SK-N-SH treated with all-trans-retinoic acid at 6 μM for 48 hours (cell line): Measurements from ENCODE around the gene BMPR1B.

Source experiments
- ATAC-seq: fragments of 200-7000 bp; cut with Tn5 transposase; 3 replicates; pipeline ENCODE4 v1.9.1; 2020; ENCODE audit warnings: mild to moderate bottlenecking, moderate library complexity
- ARNTL ChIP-seq: fragments of 450-650 bp; formaldehyde crosslinking; IDR thresholded peaks from 2 replicates; pipeline ENCODE4 v1.5.0; 2020; ENCODE audit warnings: low read depth, mild to moderate bottlenecking, moderate library complexity, borderline replicate concordance
- BACH2 ChIP-seq: fragments of 250-450 bp; sonication (Bioruptor Pico); IDR thresholded peaks from 2 replicates; pipeline ENCODE4 v1.9.0; 2021; ENCODE audit warnings: mild to moderate bottlenecking, borderline replicate concordance
- CREB5 ChIP-seq: fragments of 250-450 bp; sonication (Bioruptor Pico); IDR thresholded peaks from 2 replicates; pipeline ENCODE4 v1.5.1; 2020; ENCODE audit warnings: low read depth, mild to moderate bottlenecking, moderate library complexity
- CSDC2 ChIP-seq: fragments of 250-450 bp; sonication (Bioruptor Pico); IDR thresholded peaks from 2 replicates; pipeline ENCODE4 v1.5.0; 2020; ENCODE audit warnings: mild to moderate bottlenecking, moderate library complexity
- CSRNP3 ChIP-seq: fragments of 250-450 bp; sonication (Bioruptor Pico); IDR thresholded peaks from 2 replicates; pipeline ENCODE4 v1.5.1; 2021; ENCODE audit warnings: mild to moderate bottlenecking, moderate library complexity
- ESRRG ChIP-seq: fragments of 250-450 bp; sonication (Bioruptor Pico); IDR thresholded peaks from 2 replicates; pipeline ENCODE4 v1.6.1; 2021; ENCODE audit warnings: mild to moderate bottlenecking
- GLIS3 ChIP-seq: fragments of 250-450 bp; sonication (Bioruptor Pico); IDR thresholded peaks from 2 replicates; pipeline ENCODE4 v1.5.0; 2020; ENCODE audit warnings: mild to moderate bottlenecking, moderate library complexity
- ISL1 ChIP-seq: fragments of 250-450 bp; sonication (Bioruptor Pico); IDR thresholded peaks from 2 replicates; pipeline ENCODE4 v2.1.2; 2022; ENCODE audit warnings: mild to moderate bottlenecking, moderate library complexity
- OSR1 ChIP-seq: fragments of 250-450 bp; sonication (Bioruptor Pico); IDR thresholded peaks from 2 replicates; pipeline ENCODE4 v1.8.0; 2022; ENCODE audit warnings: moderate library complexity, mild to moderate bottlenecking, inconsistent platforms
- PATZ1 ChIP-seq: fragments of 250-450 bp; sonication (Bioruptor Pico); IDR thresholded peaks from 2 replicates; pipeline ENCODE4 v1.8.0; 2020; ENCODE audit warnings: mild to moderate bottlenecking, moderate library complexity, borderline replicate concordance
- POU6F1 ChIP-seq: fragments of 250-450 bp; sonication (Bioruptor Pico); IDR thresholded peaks from 2 replicates; pipeline ENCODE4 v1.8.0; 2021; ENCODE audit warnings: low read depth, mild to moderate bottlenecking, moderate library complexity, borderline replicate concordance
- PPARA ChIP-seq: fragments of 250-450 bp; sonication (Bioruptor Pico); IDR thresholded peaks from 2 replicates; pipeline ENCODE4 v1.5.0; 2020; ENCODE audit warnings: mild to moderate bottlenecking, borderline replicate concordance
- RARB ChIP-seq: fragments of 250-450 bp; sonication (Bioruptor Pico); IDR thresholded peaks from 2 replicates; pipeline ENCODE4 v1.8.0; 2021; ENCODE audit warnings: mild to moderate bottlenecking, moderate library complexity
- SNAI2 ChIP-seq: fragments of 250-450 bp; sonication (Bioruptor Pico); IDR thresholded peaks from 2 replicates; pipeline ENCODE4 v1.5.0; 2020; ENCODE audit warnings: mild to moderate bottlenecking, moderate library complexity
- TCF4 ChIP-seq: fragments of 250-450 bp; sonication (Bioruptor Pico); IDR thresholded peaks from 2 replicates; pipeline ENCODE4 v1.8.0; 2021; ENCODE audit warnings: mild to moderate bottlenecking, moderate library complexity, borderline replicate concordance
- TOX ChIP-seq: fragments of 250-450 bp; sonication (Bioruptor Pico); IDR thresholded peaks from 2 replicates; pipeline ENCODE4 v1.8.0; 2021; ENCODE audit warnings: mild to moderate bottlenecking, moderate library complexity, borderline replicate concordance
- ZC3H10 ChIP-seq: fragments of 250-450 bp; sonication (Bioruptor Pico); IDR thresholded peaks from 2 replicates; pipeline ENCODE4 v1.5.1; 2021; ENCODE audit warnings: mild to moderate bottlenecking, moderate library complexity
- ZFP3 ChIP-seq: fragments of 250-450 bp; sonication (Bioruptor Pico); IDR thresholded peaks from 2 replicates; pipeline ENCODE4 v1.5.0; 2020; ENCODE audit warnings: mild to moderate bottlenecking, moderate library complexity
- ZFP30 ChIP-seq: fragments of 450-650 bp; formaldehyde crosslinking; IDR thresholded peaks from 2 replicates; pipeline ENCODE4 v1.5.0; 2022; ENCODE audit warnings: mild to moderate bottlenecking, moderate library complexity
- ZNF565 ChIP-seq: fragments of 450-650 bp; formaldehyde crosslinking; conservative IDR thresholded peaks from 2 replicates; pipeline ENCODE4 v1.5.0; 2020; ENCODE audit warnings: low read depth, mild to moderate bottlenecking, moderate library complexity
- ZNF70 ChIP-seq: fragments of 450-650 bp; formaldehyde crosslinking; IDR thresholded peaks from 2 replicates; pipeline ENCODE4 v1.5.0; 2020; ENCODE audit warnings: mild to moderate bottlenecking, moderate library complexity
- ZNF8 ChIP-seq: fragments of 450-650 bp; formaldehyde crosslinking; IDR thresholded peaks from 2 replicates; pipeline ENCODE4 v1.5.0; 2020; ENCODE audit warnings: mild to moderate bottlenecking, moderate library complexity
- TF ChIP-seq, protein P1 (sequence below): fragments of 250-450 bp; sonication (Bioruptor Pico); IDR thresholded peaks from 2 replicates; pipeline ENCODE4 v1.5.0; 2020; ENCODE audit warnings: mild to moderate bottlenecking, moderate library complexity

BMPR1B gene

GRCh38 chr4:94766856-94767255 is 9.1 kb downstream of the BMPR1B start:
- TF ChIP-seq TOX: no peak
- TF ChIP-seq ISL1 (CRISPR knock-in tag): no peak
- TF ChIP-seq SNAI2 (CRISPR knock-in tag): no peak
- no peak for TF ChIP-seq BACH2 (CRISPR knock-in tag)
- TF ChIP-seq POU6F1: no peak
- no peak for TF ChIP-seq CSRNP3
- no peak for TF ChIP-seq CSDC2 (CRISPR knock-in tag)
- no peak for TF ChIP-seq ZC3H10 (CRISPR knock-in tag)
- TF ChIP-seq ZFP30 (CRISPR knock-in tag): no peak
- no peak for TF ChIP-seq ARNTL (CRISPR knock-in tag)
- no peak for TF ChIP-seq GLIS3 (CRISPR knock-in tag)
- TF ChIP-seq ZNF8 (CRISPR knock-in tag): no peak
- no peak for TF ChIP-seq ZNF70
- TF ChIP-seq ZNF565: no peak
- no peak for TF ChIP-seq ESRRG (CRISPR knock-in tag)
- TF ChIP-seq TCF4 (CRISPR knock-in tag): no peak
- TF ChIP-seq PPARA (CRISPR knock-in tag): no peak

GRCh38 chr4:94767446-94767845 is 9.7 kb downstream of the BMPR1B start:
- no peak for ATAC-seq
- peak; percentile 53; the same call in 1 of the 2 replicates for TF ChIP-seq TCF4 (CRISPR knock-in tag)
- TF ChIP-seq ZNF8 (CRISPR knock-in tag): no peak

More at GRCh38 chr4:94766856-94767255, 9.1 kb downstream of the BMPR1B start:
- peak; percentile 24; the same call in 1 of the 3 replicates for ATAC-seq

DNA sequence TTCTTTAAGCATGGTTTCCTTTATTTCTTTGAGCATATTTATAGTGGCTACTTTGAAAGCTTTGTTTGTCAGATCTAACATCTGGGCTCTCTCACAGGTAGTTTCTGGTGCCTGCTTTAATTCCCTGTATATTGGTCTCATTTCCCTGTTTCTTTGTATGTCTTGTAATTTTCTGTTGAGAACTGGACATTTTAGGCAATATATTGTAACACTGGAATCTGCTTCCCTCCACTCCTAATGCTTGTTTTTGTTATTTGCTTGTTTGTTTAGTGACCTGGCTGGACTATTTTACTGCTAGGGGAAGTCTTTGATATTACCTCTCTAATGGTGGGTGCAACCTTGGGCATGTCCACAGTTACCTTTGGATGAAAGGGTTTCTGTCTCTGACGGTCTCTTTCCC is 25.0 kb downstream of the BMPR1B start:
- TF ChIP-seq, protein P1, sequence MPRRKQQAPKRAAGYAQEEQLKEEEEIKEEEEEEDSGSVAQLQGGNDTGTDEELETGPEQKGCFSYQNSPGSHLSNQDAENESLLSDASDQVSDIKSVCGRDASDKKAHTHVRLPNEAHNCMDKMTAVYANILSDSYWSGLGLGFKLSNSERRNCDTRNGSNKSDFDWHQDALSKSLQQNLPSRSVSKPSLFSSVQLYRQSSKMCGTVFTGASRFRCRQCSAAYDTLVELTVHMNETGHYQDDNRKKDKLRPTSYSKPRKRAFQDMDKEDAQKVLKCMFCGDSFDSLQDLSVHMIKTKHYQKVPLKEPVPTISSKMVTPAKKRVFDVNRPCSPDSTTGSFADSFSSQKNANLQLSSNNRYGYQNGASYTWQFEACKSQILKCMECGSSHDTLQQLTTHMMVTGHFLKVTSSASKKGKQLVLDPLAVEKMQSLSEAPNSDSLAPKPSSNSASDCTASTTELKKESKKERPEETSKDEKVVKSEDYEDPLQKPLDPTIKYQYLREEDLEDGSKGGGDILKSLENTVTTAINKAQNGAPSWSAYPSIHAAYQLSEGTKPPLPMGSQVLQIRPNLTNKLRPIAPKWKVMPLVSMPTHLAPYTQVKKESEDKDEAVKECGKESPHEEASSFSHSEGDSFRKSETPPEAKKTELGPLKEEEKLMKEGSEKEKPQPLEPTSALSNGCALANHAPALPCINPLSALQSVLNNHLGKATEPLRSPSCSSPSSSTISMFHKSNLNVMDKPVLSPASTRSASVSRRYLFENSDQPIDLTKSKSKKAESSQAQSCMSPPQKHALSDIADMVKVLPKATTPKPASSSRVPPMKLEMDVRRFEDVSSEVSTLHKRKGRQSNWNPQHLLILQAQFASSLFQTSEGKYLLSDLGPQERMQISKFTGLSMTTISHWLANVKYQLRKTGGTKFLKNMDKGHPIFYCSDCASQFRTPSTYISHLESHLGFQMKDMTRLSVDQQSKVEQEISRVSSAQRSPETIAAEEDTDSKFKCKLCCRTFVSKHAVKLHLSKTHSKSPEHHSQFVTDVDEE (CRISPR knock-in tag): no peak
- ATAC-seq: no peak

DNA sequence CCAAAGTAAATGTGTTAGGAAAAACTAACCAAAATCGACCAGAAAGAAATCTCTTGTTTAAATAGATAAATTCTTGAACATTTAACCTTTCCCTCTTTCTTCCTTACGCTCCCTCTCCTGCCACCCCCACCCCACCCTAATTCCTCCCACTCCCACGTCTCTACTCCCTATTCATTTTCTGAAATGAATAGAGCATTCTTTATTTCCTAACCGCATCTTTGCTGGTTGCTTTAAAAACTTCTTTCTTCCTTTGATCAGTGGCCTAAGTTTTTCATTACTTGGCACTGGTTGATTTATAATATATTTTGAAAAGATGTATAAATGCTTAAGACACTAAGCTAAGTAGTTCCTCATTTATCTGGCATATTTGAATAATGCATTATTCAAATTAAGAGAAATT is 33.9 kb downstream of the BMPR1B start:
- TF ChIP-seq RARB (CRISPR knock-in tag) (no peak), BACH2 (CRISPR knock-in tag) (no peak), ARNTL (CRISPR knock-in tag) (no peak), ZNF70 (no peak), ZFP3 (CRISPR knock-in tag) (no peak), GLIS3 (CRISPR knock-in tag) (no peak), SNAI2 (CRISPR knock-in tag) (no peak), ZNF8 (CRISPR knock-in tag) (no peak), CREB5 (CRISPR knock-in tag) (no peak), ISL1 (CRISPR knock-in tag) (no peak), POU6F1 (no peak), ZNF565 (no peak), ZFP30 (CRISPR knock-in tag) (no peak), ZC3H10 (CRISPR knock-in tag) (no peak), OSR1 (CRISPR knock-in tag) (no peak), PATZ1 (CRISPR knock-in tag) (no peak), CSDC2 (CRISPR knock-in tag) (no peak), TOX (no peak), PPARA (CRISPR knock-in tag) (no peak)
- TF ChIP-seq, all 23 proteins: peak for 0
- ATAC-seq: no peak
